Raji (cell line): Measurements from ENCODE around the gene MAPKAP1.

ENCODE experiments used
- POLR2A ChIP-seq: IDR thresholded peaks from 2 replicates; pipeline ENCODE4 v1.6.1; 2011; ENCODE audit warnings: low read depth, low read length, control low read depth; ENCODE audit not compliant: insufficient read depth

The MAPKAP1 gene

DNA sequence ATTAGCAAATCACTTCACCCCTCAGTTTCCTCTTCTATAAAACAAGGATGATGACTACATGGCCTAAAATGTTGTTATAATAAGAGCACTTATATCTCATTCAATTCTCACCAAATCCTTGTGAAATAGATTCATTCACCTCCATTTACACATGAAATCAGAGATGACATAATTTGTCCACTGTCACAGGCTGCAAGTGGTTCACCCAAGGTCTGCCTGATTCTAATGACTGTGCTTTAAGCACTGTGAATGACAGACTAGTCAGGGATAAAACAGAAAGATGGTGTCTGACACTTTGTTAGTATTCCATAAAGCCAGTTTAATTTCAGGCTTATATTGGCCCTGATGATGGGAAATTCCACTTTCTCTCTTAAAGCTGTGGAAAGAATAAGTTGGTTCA, 209.5 kb downstream of the MAPKAP1 start:
- TF ChIP-seq POLR2A: no peak

DNA sequence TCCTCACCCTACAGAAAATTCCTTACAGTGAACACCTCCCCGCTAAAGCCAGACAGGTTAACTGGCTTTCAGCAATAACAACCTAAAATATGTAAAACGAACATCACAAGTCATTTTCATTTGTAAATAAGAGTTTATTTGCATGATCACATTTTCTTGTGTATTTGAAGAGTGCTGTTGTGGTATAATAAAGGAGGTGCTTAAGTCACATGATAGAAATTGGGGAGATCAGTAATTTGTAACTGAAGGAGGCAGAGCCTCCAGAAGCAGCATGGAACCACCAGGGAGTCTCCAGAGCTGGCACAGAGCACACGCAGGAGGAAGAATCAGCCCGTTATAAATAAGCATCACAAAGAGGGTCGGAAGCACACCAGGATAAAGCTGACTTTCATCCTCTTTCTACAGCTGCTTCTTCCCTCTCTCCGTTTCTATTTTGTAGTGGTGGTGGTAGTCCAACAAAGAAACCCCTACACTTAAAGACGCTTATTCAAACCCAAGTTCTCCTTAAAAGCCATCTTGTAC, 210.6 kb downstream of the MAPKAP1 start:
- no peak for TF ChIP-seq POLR2A

DNA sequence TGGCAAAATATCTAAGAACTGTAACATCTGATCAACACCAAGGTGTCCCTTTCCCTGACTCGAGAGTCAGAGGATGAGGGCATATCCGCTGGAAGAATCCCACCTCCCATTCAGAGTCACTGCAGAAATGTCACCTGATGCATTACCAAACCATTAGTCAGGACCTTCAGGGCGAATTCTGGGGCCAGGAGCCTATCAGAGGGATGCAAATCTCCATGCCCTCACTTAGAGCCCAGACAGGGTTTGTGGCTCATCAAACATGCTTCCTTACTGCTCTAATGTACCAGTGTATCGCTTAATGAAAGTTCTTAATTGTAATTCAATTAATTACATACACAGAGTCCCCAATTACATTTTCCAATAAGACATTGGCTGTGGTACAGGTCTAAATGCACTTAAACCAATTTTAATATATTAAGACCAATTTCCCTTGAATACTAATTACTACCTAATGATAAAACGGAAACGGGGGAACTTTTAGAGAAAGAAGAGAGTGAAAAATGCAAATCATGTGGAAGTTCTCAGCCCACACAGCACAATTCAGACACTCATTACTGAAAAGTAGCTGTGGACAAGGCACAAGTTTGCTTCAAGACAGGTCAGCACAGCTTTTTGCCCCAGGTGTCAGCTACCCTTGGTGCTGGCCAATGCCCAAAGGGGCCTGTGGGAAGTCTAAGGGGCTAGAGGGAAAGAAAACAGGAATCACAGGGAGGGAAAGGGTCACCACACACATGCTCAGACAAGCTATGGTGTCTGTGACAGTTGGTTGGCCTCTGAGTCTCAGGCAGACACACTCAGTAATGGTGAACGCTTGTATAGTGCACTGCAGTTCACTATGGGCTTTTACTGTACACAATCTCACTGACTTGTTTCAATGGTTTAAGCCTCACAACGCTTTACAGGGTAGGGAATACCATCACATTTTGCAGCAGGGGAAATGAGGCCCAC, 211.6 kb downstream of the MAPKAP1 start:
- TF ChIP-seq POLR2A: no peak

DNA sequence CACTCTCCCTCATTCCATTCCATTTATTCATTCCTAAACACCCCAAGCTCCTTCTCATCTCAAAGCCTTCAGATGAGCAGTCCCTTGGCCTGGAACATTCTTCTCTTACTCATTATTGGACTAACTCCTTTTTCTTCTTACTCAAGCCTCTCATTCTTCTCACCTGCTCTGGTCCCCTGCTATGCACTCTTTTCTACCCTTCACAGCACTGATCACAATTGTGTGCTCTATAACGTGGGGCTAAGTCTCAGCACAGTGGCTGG, 212.4 kb downstream of the MAPKAP1 start:
- TF ChIP-seq POLR2A: no peak

DNA sequence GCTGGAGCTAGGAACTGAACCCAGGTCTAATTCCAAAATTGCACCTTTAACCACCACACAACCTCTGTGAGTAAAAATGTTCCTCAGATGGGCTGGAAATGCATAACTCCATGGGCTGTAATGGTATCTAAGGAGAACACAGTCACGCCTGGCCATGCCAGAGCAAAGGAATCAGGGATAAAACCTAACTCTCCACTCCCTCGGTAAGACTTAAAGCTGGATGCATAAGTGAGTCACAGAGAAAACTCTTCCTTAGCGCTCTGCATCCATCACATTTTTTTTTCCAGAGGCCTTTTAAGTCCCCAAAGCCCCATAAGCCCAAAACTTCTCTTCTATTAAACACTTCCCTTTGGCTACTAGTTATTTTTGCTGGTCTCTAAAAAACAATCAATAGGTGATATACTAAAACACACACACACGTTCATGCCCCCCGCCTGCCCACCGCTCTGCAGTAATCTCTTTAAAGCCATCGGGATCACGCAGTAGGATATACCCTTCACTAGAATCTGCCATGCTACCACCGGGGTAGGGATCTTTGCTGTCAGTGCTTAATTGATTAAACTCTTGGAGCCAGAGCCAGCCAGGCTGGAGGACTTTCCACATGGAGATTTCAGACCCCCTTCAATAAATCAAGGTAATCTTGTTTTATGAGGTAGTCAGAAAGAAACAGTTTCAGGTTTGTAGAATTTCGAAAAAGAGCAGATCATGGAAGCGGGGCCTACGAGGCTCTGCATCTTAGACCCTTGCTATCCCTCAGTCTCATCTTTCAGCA, 212.9 kb downstream of the MAPKAP1 start:
- TF ChIP-seq POLR2A: no peak

DNA sequence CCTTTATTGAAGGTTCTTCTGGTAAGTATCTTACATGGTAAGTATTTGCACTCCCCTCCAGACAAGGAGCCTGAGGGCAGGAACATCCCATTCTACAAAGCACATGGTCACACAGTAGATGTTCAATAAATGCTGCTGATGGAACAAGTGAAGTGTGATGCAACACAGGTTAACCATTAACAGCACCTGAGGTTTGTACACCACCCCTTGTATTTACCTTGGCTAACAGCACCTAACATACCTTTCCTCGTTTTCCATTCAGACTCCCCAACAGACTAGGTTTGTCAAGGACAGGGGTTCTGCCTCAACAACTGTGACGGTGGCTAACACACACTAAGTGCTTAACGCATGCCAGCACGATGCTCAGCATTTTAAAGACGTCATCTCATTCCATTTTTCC, 213.6 kb downstream of the MAPKAP1 start:
- TF ChIP-seq POLR2A: no peak

DNA sequence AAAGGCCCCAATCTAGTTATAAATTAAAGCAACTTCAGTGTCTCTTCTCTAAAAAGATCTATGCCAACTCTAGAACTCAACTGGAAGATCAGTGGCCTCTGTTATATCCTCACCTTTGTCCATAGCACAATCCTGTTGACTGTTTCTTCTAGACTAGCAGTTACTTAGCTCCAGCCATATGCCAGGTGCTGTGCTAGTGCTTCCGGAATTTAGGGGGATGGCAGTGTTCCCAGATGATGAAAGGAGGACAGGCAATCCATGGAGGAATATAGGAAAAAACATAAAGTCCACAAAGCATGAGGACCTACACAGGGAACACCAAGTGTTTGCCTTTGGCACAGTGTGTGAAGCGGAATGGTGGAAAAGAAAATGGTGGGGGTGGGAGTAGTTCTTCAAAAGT, 214.3 kb downstream of the MAPKAP1 start:
- no peak for TF ChIP-seq POLR2A

DNA sequence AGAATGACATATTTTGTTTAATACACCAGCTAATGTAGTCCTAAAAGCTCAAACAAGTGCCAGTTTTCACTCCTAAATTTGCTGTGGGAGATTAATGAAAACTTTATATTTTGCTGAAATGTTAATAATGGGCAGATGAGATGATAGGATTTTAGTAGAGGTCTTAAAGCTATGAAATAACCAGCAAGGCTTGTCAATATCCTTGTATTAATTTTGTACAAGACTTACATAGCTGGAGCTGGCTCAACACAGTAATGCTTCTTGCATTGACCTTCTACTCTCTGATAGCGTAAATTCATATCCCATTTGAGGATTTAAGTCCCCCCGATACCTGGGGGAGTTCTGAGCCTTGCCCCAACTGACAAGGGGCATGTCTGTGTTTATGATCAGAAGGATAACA, 219.2 kb downstream of the MAPKAP1 start:
- TF ChIP-seq POLR2A: no peak

DNA sequence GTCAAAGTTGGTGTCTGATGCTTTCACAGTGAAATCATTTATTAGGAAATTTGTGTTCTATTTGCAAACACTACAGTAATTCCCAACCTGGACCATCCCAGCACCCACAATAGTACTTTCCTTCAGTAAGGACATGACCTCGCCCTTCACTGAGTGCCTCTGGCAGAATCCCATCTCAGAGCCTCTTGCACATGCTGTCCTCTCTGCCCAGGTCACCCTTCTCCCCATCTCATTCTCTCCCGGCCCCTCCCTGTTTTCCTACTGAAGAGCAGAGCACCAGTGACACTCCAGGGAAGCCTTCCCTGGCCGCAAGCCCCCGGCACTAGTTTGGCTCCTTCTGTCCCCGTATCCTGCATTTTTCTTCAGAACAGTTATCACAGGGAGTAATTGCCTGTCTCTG, 220.4 kb downstream of the MAPKAP1 start:
- TF ChIP-seq POLR2A: no peak

DNA sequence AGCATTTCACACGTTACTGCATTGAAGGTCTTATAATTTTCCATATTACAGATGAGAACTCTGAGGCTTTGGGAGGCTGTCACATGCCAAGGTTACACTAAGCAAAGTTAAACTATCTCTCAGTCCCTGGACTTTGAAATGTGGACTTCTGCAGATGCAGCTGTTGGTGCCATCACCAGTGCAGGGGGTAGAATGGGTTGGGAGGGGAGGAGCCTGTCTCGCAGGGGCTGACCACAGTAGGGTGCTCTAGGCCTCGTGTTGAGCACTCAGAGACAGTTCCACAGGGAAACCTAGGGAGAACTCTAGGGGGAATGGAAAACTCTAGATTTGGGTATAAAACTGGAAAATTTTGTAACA, 220.9 kb downstream of the MAPKAP1 start:
- no peak for TF ChIP-seq POLR2A

DNA sequence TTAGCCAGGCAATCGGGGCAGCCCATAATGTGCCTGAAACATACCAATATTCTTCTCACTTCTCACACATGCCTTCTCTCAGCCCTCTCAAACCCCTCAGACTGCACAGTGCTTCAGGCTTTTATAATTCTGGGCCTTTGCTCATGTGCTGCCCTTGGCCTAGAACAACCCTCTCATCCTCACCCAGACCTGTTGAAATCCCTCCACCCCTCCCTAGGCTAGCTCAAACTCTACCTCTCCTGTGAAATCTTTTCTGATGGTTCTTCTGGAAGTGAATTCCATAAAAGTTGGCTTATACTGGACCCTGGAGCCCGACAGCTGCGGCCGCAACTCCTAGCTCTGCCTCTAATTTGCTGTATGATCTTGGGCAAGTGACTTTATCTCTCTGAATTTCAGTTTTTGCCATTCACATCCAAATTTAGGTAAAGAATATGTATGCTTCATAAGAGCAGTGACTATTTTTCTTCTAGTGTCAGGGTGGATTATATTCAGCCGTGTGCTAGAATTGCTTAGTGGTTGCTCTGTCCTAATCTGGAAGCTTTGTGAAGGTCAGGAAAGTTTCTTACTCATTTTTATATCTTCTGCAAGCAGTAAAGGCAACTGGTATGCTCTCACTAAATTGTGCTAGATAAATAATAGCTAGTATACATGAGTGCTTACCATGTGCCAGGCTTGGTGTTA, 221.4 kb downstream of the MAPKAP1 start:
- TF ChIP-seq POLR2A: no peak

DNA sequence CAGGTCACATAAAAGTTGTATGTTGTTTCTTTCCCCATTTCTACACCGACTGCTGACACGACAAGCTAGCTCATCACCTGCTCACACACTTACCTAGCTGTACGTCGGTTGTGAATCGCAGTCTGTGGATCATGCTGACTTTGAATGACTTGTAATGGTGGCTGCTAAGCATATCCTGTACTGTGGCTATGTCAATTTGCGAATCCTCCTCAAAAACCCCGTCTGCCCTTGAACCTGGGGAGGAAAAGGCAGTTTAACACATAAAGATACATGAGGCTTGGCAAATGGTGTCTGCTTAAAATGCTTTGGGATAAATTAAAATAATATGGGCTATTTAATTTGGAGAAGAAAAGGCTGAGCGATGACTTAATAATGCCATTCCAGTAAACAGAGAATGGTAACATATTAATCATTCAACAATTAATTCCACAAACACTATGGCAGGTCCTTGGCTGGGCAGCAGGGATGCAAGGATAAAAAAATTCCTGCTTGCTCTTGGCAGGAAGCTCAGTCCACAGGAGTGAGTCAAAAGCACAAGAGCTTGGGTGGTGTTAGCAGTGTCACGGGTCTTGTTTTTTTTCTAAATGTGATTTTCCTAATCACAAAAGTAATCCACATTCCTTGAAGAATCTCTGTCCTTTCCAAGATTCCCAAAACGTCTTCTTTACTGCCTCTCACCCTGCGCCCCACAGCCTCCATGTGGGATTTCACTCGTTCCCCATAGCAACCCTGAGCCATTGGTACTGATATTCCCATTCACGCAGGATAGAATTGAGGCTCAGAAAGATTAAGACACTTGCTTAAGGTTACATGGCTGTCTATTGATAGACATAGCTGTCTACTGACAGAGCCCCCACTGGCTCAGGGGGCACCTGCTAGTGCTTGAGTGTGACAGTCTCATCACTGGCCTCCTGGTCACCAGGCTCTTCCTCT, 222.4 kb downstream of the MAPKAP1 start:
- TF ChIP-seq POLR2A: no peak

DNA sequence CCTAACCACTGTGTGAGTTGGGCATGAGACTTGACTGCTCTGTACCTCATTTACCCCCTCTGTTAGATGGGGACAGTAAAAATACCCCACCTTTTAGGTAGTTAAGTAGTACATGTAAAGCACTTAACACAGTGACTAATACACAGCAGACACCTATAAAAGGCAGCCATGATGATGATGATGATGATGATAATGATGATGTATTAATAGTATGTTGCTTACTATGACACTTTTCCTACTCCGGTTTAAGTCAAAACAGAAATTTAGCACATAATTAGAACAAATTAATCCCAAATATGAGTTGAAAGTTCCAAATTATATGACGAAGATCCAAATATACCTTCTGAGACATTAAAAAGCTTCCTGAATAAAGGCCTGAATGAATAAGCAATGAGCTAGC, 223.3 kb downstream of the MAPKAP1 start:
- no peak for TF ChIP-seq POLR2A

DNA sequence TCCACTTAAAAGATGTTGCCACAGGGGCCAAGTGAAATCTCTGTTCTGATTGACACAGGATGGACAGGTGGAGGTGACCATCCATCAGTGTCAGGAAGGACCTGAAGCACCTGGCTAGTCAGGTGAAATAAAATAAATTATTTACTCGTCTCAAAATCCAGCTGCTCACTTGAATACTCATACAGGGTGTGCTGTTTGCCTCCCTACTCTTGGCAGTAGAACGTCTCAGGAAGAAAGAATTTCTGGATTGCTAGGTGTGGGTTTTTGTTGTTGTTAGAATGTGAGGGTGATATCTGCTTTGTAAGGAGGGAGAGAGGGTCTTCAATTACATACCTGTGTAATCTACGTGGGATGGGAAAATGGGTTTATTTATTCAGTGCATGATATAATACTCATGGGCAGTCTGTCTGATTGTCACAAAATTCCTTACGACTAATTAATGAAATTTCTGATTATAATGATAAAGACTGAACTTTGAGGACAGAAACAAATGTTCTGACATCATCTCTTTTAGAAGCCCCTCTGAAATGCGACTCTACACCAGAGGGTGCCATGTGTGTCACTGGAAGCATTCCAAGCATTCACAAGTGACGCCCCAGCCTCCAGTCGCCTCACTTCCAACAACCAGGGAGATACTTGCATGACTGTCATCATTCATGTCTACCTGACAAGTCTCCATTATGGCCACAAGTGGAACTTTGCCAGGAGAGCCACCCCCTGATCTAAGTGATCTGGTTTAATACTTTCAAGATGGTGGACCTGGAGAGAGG, 227.0 kb downstream of the MAPKAP1 start:
- no peak for TF ChIP-seq POLR2A
